Measurements from ENCODE around the gene LCMT1.

GRCh38 chr16:25066426-25066746, 45.2 kb upstream of the LCMT1 start:
- no peak for TF ChIP-seq EP300 (IDR thresholded peaks at IDR 0.05)
- TF ChIP-seq, protein P1, sequence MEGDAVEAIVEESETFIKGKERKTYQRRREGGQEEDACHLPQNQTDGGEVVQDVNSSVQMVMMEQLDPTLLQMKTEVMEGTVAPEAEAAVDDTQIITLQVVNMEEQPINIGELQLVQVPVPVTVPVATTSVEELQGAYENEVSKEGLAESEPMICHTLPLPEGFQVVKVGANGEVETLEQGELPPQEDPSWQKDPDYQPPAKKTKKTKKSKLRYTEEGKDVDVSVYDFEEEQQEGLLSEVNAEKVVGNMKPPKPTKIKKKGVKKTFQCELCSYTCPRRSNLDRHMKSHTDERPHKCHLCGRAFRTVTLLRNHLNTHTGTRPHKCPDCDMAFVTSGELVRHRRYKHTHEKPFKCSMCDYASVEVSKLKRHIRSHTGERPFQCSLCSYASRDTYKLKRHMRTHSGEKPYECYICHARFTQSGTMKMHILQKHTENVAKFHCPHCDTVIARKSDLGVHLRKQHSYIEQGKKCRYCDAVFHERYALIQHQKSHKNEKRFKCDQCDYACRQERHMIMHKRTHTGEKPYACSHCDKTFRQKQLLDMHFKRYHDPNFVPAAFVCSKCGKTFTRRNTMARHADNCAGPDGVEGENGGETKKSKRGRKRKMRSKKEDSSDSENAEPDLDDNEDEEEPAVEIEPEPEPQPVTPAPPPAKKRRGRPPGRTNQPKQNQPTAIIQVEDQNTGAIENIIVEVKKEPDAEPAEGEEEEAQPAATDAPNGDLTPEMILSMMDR (IDR thresholded peaks at IDR 0.05), result no peak

Measured in esophagus muscularis mucosa (tissue), 3 donors.